Gastrocnemius medialis (tissue), 4 donors: ENCODE results near the gene IQGAP2. TPM values are rescaled to one million over a fixed set of nuclear protein-coding genes. Genes with fewer than 3 reads are reported as not detected.

ENCODE experiments used
- ATAC-seq, 2 donors: fragments of 150-250 bp; one replicate each; pipeline ENCODE4 v1.9.1; 2016
- DNase-seq, 2 donors: peaks; one replicate each; pipeline ENCODE4 v3.0.0-alpha.2; 2019
- H3K27ac ChIP-seq, 4 donors: fragments of 200-600 bp; sonication (generic); 1 replicate in 1 of 4; 2 replicates in 3 of 4; pipeline ENCODE4 v1.5.1; 2016 to 2018; ENCODE audit warnings: mild to moderate bottlenecking in 2 of 4, moderate library complexity in 1 of 4
- H3K27me3 ChIP-seq, 3 donors: fragments of 200-600 bp; sonication (generic) in 2 of 3; 1 replicate in 1 of 3; 2 replicates in 2 of 3; pipeline versions ENCODE4 v1.5.1 to v1.6.0; 2016 to 2019; ENCODE audit warnings: mild to moderate bottlenecking in 1 of 3, moderate library complexity in 1 of 3
- H3K36me3 ChIP-seq, 2 donors: fragments of 200-600 bp; sonication (generic) in 1 of 2; one replicate each; pipeline ENCODE4 v1.5.1; 2017 to 2018
- H3K4me1 ChIP-seq, 2 donors: fragments of 200-600 bp; sonication (generic) in 1 of 2; one replicate each; pipeline ENCODE4 v1.5.1; 2016 to 2017; ENCODE audit warnings: mild to moderate bottlenecking in 2 of 2
- H3K4me3 ChIP-seq, 4 donors: fragments of 200-600 bp; sonication (generic) in 3 of 4; 1 replicate in 1 of 4; 2 replicates in 3 of 4; pipeline ENCODE4 v1.5.1; 2016 to 2019; ENCODE audit warnings: mild to moderate bottlenecking in 2 of 4
- H3K9me3 ChIP-seq, 3 donors: fragments of 200-600 bp; sonication (generic) in 2 of 3; 1 replicate in 1 of 3; 2 replicates in 2 of 3; pipeline ENCODE4 v1.5.1; 2016 to 2019
- CTCF ChIP-seq, 5 experiments: fragments of 450-650 bp in 3 of 5; fragments of 200-600 bp in 2 of 5; sonication (generic) in 2 of 5; IDR thresholded peaks in 4 of 5; conservative IDR thresholded peaks in 1 of 5; 1 replicate in 4 of 5; 2 replicates in 1 of 5; pipeline ENCODE4 v1.5.1; 2016 to 2019; ENCODE audit warnings: antibody characterized with exemption in 5 of 5, mild to moderate bottlenecking in 3 of 5, moderate library complexity in 3 of 5
- POLR2A ChIP-seq, 2 donors: fragments of 450-650 bp; IDR thresholded peaks; one replicate each; pipeline ENCODE4 v1.6.1; 2017; ENCODE audit warnings: antibody characterized with exemption in 2 of 2, mild to moderate bottlenecking in 2 of 2, moderate library complexity in 2 of 2
- in situ Hi-C, 4 donors: fragments of 200-750 bp; cut with MboI; loops; one replicate each; pipeline versions ENCODE4 v1.15.0 to v1.8.0; 2017; ENCODE audit warnings: low sequenced_read_pairs in 4 of 4
- intact Hi-C: fragments of 100-400 bp; cut with DNase I; formaldehyde crosslinking; loops from one replicate; pipeline ENCODE4 v1.15.1; 2023; ENCODE audit warnings: low total_unique reads
- total RNA-seq, 4 donors: library from RNA; depleted of rRNA; stranded (reverse); fragments of >200 nt; gene quantifications; one replicate each; pipeline versions ENCODE4 v1.1.0 to v1.2.3, GENCODE V29; 2016

IQGAP2 gene
- total RNA-seq, 4 donors from 2014 or later = 1.5 to 6.8 (median 2.5) TPM

- ATAC-seq (no peak), DNase-seq (no peak)
- Histone ChIP-seq H3K9me3 (no peaks in the 10 kb centered on the region), H3K36me3 (no peaks in the 10 kb centered on the region), H3K27me3 (no peaks in the 10 kb centered on the region), H3K27ac (no peak overlapping the region), H3K4me1 (no peaks in the 10 kb centered on the region), H3K4me3 (no peak overlapping the region)
- TF ChIP-seq POLR2A (IDR thresholded peaks at IDR 0.05) (no peak), CTCF (IDR thresholded peaks at IDR 0.05 in 4 of 5, conservative IDR thresholded peaks at IDR 0.05 in 1 of 5) (no peak)
- intact Hi-C loops = no loop called here
- in situ Hi-C loops = no loop called here
Observed at GRCh38 chr5:76488969-76489368, 85.9 kb downstream of the IQGAP2 start.

- no peaks in the 10 kb centered on the region for H3K9me3 ChIP-seq
- H3K4me1 ChIP-seq = no peaks in the 10 kb centered on the region
- H3K4me3 ChIP-seq = no peak overlapping the region
- in situ Hi-C loops (no loop called here), intact Hi-C loops (no loop called here)
- no peaks in the 10 kb centered on the region for H3K27me3 ChIP-seq
- TF ChIP-seq CTCF (IDR thresholded peaks at IDR 0.05 in 4 of 5, conservative IDR thresholded peaks at IDR 0.05 in 1 of 5) (no peak), POLR2A (IDR thresholded peaks at IDR 0.05) (no peak)
- no peaks in the 10 kb centered on the region for H3K36me3 ChIP-seq
- no peak for ATAC-seq
- DNase-seq = no peak
- no peak overlapping the region for H3K27ac ChIP-seq
Observed at GRCh38 chr5:76489877-76490688, 87.0 kb downstream of the IQGAP2 start.

- Histone ChIP-seq H3K27me3 (no peaks in the 10 kb centered on the region), H3K9me3 (no peaks in the 10 kb centered on the region), H3K36me3 (no peaks in the 10 kb centered on the region), H3K27ac (no peak overlapping the region), H3K4me1 (no peaks in the 10 kb centered on the region), H3K4me3 (no peak overlapping the region)
- in situ Hi-C loops = no loop called here
- DNase-seq (no peak), ATAC-seq (no peak)
- TF ChIP-seq POLR2A (IDR thresholded peaks at IDR 0.05) (no peak), CTCF (IDR thresholded peaks at IDR 0.05 in 4 of 5, conservative IDR thresholded peaks at IDR 0.05 in 1 of 5) (no peak)
- intact Hi-C loops = no loop called here
Observed at GRCh38 chr5:76490960-76491359, 87.9 kb downstream of the IQGAP2 start.

GRCh38 chr5:76492819-76493189 is 89.7 kb downstream of the IQGAP2 start:
- no peak overlapping the region for H3K27ac ChIP-seq
- TF ChIP-seq POLR2A (IDR thresholded peaks at IDR 0.05) (no peak), CTCF (IDR thresholded peaks at IDR 0.05 in 4 of 5, conservative IDR thresholded peaks at IDR 0.05 in 1 of 5) (no peak)
- intact Hi-C loops = no loop called here
- no peak for ATAC-seq
- H3K27me3 ChIP-seq = no peaks in the 10 kb centered on the region
- no peaks in the 10 kb centered on the region for H3K9me3 ChIP-seq
- no peak for DNase-seq
- no peak overlapping the region for H3K4me3 ChIP-seq
- H3K4me1 ChIP-seq = no peaks in the 10 kb centered on the region
- in situ Hi-C loops = no loop called here
- no peaks in the 10 kb centered on the region for H3K36me3 ChIP-seq
